Lung (tissue), 12 donors: ENCODE measurements around the gene SNCAIP. TPM values are rescaled to one million over a fixed set of nuclear protein-coding genes. Genes with fewer than 3 reads are reported as not detected.

Source experiments
- ATAC-seq: fragments of 200-7000 bp; cut with Tn5 transposase; one replicate; pipeline ENCODE4 v1.9.1; 2020; ENCODE audit warnings: moderate number of reproducible peaks; ENCODE audit not compliant: insufficient read depth, low FRiP score
- DNase-seq, 3 donors: peaks; one replicate each; pipeline ENCODE4 v3.0.0-alpha.2; 2013 to 2017
- H3K27ac ChIP-seq, 2 donors: one replicate each; pipeline ENCODE4 v1.5.1; 2013; ENCODE audit warnings: mild to moderate bottlenecking in 2 of 2, moderate library complexity in 2 of 2, control low read depth in 1 of 2, inconsistent platforms in 1 of 2, low read depth in 1 of 2, low read length in 1 of 2
- H3K27me3 ChIP-seq, 3 donors: one replicate each; pipeline ENCODE4 v1.5.1; 2013; ENCODE audit warnings: low read length in 2 of 3; ENCODE audit not compliant: control insufficient read depth in 3 of 3, insufficient read depth in 3 of 3
- H3K36me3 ChIP-seq, 4 donors: one replicate each; pipeline ENCODE4 v1.5.1; 2013; ENCODE audit warnings: low read length in 4 of 4, mild to moderate bottlenecking in 1 of 4, moderate library complexity in 1 of 4; ENCODE audit not compliant: control insufficient read depth in 4 of 4, insufficient read depth in 4 of 4
- H3K4me1 ChIP-seq, 5 donors: one replicate each; pipeline ENCODE4 v1.5.1; 2013; ENCODE audit warnings: low read length in 5 of 5, mild to moderate bottlenecking in 2 of 5, moderate library complexity in 1 of 5; ENCODE audit not compliant: control insufficient read depth in 5 of 5, insufficient read depth in 5 of 5
- H3K4me3 ChIP-seq: one replicate; pipeline ENCODE4 v1.5.1; 2013; ENCODE audit warnings: mild to moderate bottlenecking, control low read depth, moderate library complexity
- H3K9ac ChIP-seq, 2 donors: one replicate each; pipeline ENCODE4 v1.5.1; 2013; ENCODE audit warnings: low read length in 2 of 2, control low read depth in 1 of 2; ENCODE audit not compliant: insufficient read depth in 1 of 2
- H3K9me3 ChIP-seq, 4 donors: one replicate each; pipeline ENCODE4 v1.5.1; 2013; ENCODE audit warnings: low read length in 3 of 4, mild to moderate bottlenecking in 1 of 4, moderate library complexity in 1 of 4; ENCODE audit not compliant: control insufficient read depth in 4 of 4, insufficient read depth in 3 of 4
- WGBS, 2 donors: extraction: QIAGEN DNeasy Blood & Tissue Kit; methylation state at CpG; one replicate each; pipeline ENCODE4 v1.1.7; 2013; 5-methylcytosine and 5-hydroxymethylcytosine counted together
- polyA plus RNA-seq, 2 donors: library from polyadenylated mRNA; stranded (reverse); fragments of 200-250 nt; gene quantifications; one replicate each; pipeline ENCODE4 v1.2.1, GENCODE V29; 2013
- total RNA-seq, 2 donors: library from RNA; depleted of rRNA in 1 of 2; stranded (reverse); fragments of >200 nt in 1 of 2; gene quantifications; one replicate each; pipeline ENCODE4 v1.2.1, GENCODE V29; 2014 to 2021
- TF ChIP-seq, protein P1 (sequence below): IDR thresholded peaks from 2 replicates; pipeline ENCODE4 v1.5.1; 2012; ENCODE audit warnings: mild to moderate bottlenecking; ENCODE audit errors: control extremely low read depth, extremely low read depth
- donor health status: control.
- donor health status: control.
- donor health status: Bipolar disorder and iron deficiency.
- donor health status: healthy.
- donor health status: DM: yes; HTN: yes; CAD: no.

SNCAIP gene
- total and polyA plus RNA-seq, 4 donors = 1.4 to 25.7 (median 4.7) TPM

- Histone ChIP-seq H3K4me1 (peaks cover 0 to 29% (median 0%) of the 10 kb centered on the region in 5 donors), H3K4me3 (no peak overlapping the region)
- no peak for DNase-seq
These were observed 86.0 kb downstream of the SNCAIP start for GRCh38 chr5:122398016-122398415.

DNA sequence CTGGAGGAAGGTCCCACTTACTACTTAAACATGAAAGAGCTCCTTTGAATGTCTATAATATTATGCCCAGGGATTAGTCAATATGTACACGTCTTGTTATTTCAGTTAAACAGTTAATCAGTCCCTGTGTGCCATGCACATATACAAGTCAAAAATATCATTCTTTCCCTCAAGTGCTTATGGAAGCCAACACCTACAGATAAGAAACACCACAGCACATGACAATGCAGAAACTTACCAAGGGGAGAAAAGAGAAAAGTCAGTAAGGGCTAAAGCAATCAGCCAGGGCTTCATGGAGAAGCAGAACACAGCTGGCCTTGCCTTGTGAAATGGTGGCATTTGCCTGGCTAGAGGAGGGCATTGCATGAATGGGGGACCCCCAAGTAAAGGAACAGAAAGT lies 88.3 kb downstream of the SNCAIP start:
- Histone ChIP-seq H3K9me3 (no peaks in the 10 kb centered on the region), H3K27ac (no peak overlapping the region), H3K4me3 (no peak overlapping the region), H3K27me3 (no peaks in the 10 kb centered on the region), H3K36me3 (no peaks in the 10 kb centered on the region), H3K4me1 (peaks cover 0 to 40% (median 0%) of the 10 kb centered on the region in 5 donors), H3K9ac (no peak overlapping the region)
- TF ChIP-seq, protein P1, sequence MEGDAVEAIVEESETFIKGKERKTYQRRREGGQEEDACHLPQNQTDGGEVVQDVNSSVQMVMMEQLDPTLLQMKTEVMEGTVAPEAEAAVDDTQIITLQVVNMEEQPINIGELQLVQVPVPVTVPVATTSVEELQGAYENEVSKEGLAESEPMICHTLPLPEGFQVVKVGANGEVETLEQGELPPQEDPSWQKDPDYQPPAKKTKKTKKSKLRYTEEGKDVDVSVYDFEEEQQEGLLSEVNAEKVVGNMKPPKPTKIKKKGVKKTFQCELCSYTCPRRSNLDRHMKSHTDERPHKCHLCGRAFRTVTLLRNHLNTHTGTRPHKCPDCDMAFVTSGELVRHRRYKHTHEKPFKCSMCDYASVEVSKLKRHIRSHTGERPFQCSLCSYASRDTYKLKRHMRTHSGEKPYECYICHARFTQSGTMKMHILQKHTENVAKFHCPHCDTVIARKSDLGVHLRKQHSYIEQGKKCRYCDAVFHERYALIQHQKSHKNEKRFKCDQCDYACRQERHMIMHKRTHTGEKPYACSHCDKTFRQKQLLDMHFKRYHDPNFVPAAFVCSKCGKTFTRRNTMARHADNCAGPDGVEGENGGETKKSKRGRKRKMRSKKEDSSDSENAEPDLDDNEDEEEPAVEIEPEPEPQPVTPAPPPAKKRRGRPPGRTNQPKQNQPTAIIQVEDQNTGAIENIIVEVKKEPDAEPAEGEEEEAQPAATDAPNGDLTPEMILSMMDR = no peak
- ATAC-seq (no peak), DNase-seq (no peak)
- WGBS, 2 donors = 90 to 93% methylated on average over 1 of the region's 1 CpG

More at GRCh38 chr5:122398016-122398415, 86.0 kb downstream of the SNCAIP start:
- Histone ChIP-seq H3K27ac (no peak overlapping the region), H3K27me3 (no peaks in the 10 kb centered on the region), H3K9ac (no peak overlapping the region), H3K36me3 (no peaks in the 10 kb centered on the region), H3K9me3 (no peaks in the 10 kb centered on the region)
- ATAC-seq = no peak
- TF ChIP-seq, protein P1 = no peak
- 86 to 89% methylated on average over 2 of the region's 2 CpGs for WGBS, 2 donors

- no peak for ATAC-seq
- TF ChIP-seq, protein P1 = no peak
- Histone ChIP-seq H3K27me3 (no peaks in the 10 kb centered on the region), H3K9me3 (no peaks in the 10 kb centered on the region), H3K4me1 (peaks cover 0 to 40% (median 0%) of the 10 kb centered on the region in 5 donors), H3K9ac (no peak overlapping the region), H3K36me3 (no peaks in the 10 kb centered on the region), H3K4me3 (no peak overlapping the region), H3K27ac (no peak overlapping the region)
- WGBS, 2 donors = 86 to 96% methylated on average over 1 of the region's 1 CpG
- peak in 1 of 3 donors; percentile 42 for DNase-seq
These were observed 88.9 kb downstream of the SNCAIP start for GRCh38 chr5:122400938-122401337.
